Measurements from ENCODE around the gene AXIN1.

DNA sequence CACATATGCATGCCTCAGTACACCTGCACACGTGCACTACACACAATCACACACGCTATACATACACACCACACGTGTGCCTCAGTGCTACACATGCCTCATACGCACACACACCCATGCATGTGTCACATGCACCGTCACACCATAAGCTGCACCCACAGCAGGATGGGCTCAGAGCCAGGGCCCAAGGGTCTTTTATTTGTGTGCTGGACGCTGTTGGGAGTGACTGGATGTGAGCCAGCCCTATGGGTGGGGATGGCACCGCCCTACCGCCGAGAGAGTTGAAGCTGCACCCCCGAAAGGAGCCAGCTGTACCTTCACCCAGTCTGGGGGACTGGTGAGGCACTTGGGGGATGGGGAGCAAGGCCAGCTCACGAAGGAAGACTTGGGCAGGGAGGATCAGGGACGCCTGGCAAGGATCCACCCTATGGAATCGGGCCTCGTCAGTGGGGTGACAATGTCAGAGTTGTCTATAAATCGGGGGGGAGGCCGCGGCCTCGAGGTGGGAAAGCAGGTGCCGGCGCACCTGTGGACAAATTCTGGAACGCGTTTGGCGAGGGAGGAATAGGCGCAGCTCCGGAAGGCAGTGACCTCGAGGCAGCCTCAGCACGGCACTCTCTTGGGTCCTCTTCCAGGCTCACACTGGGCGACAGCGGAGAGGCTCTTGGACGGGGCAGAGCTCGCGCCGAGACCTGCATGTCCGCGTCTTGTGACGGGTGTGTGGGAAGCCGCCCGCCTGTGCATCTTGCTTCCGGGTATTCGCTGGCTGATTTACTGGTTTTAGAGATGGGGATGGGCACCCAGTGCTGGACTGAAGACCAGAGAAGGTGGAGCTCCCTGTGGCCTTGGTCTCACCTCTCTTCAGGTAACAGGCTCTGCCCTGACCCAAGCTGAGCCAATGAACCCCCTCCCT lies 84.1 kb downstream of the AXIN1 start:
- TF ChIP-seq POLR2AphosphoS5 (IDR thresholded peaks at IDR 0.05; ENCODE audit: insufficient read depth, low read depth, low read length), result no peak
- TF ChIP-seq CTCF (IDR thresholded peaks at IDR 0.05; ENCODE audit: extremely low read depth in 1 of 2, insufficient read depth in 1 of 2, low read depth in 1 of 2, low read length in 2 of 2), result no peak
- TF ChIP-seq POLR2A (IDR thresholded peaks at IDR 0.05; ENCODE audit: low read depth, low read length), result no peak
- no peak for TF ChIP-seq EZH2 (IDR thresholded peaks at IDR 0.05; ENCODE audit: borderline replicate concordance, low read depth, low read length, severe bottlenecking)
- TF ChIP-seq MAX (IDR thresholded peaks at IDR 0.05; ENCODE audit: insufficient read depth, insufficient read length), result no peak
- no peak for TF ChIP-seq MYC (IDR thresholded peaks at IDR 0.05; ENCODE audit: low read depth, low read length)
- TF ChIP-seq JUN (IDR thresholded peaks at IDR 0.05; ENCODE audit: borderline replicate concordance, insufficient read depth, insufficient read length, low read depth), result no peak

Data from endothelial cell of umbilical vein (primary cell).